ENCODE measurements around the gene CTDSP1.

CTDSP1 gene

DNA sequence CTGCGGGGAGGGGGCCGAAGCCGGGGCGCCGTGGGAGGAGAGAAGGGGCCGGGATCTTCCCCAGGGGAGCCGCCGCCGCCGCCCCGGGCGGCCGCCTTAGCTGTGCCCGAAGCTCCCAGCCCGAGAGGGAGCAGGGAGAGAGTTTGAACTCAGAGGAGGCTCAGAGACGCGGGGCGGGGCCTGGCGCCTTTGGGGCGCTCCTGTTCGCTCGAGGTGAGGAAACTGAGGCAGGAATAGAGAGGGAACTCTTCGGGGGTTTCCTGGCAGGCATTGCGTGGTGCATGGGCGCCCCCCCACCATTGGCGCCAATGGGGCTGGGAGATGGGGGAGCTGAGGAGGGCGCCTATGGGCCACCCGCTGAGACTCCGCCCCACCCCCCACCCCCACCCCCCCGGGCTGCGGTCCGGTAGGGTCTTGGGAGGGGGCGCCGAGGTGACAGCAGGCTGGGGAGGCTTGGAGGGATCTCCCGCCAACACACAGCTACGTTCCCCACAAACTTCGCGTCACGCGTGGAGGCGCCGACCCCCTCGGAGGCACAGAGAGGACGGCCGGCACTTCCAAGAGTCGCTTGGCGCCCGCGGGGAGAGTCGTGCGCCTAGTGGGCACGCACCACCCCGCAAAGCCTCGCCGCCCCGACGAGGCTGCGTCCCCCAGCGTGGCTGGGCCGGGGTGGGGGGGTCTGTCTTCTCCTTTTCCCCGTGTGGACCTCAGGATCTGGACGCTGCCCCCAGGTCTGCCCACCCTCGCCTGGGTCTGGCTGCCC is 680 bp downstream of the CTDSP1 start:
- DNase-seq: peak; percentile 64

DNA sequence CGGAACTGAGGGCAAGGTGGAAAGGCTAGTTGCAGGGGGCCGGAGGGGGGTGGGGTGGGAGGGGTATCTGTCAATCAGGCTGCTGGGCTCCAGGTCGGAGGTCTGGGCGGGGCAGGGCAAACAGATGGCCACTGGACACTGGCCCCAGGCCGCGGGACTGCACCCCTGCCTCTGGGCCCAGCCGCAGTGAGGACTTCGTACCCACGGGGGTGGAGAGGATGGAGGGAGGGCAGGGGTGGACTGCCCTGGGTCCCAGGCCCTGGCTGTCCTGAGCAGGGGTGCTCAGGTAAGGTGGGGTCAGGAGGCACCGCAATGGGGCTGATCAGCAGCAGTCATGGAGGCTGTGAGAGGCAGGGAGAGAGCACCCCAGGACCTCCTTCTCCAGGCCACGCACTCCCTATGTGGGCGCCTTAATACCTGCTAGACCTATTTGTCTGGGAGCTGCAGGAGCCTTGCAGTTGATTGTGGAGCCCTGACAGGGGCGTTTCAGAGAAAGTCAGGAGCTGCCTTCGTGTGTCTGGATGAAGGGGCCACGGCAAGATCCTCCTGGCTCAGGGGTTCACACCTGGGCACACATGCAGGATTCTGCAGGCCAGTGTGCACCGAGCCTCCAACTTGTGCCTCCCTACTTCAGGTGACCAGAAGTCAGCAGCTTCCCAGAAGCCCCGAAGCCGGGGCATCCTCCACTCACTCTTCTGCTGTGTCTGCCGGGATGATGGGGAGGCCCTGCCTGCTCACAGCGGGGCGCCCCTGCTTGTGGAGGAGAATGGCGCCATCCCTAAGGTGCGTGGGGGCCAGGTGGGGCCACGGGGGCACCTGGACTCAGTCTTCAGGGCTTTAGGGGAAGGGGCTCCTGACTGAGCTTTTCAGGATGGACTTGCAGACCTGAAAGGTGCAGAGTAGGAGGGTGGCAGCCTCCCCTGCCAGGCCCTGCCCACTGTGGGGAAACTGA is 1.5 kb downstream of the CTDSP1 start:
- peak; percentile 34 for DNase-seq

GRCh38 chr2:218401890-218402289 is 2.2 kb downstream of the CTDSP1 start:
- DNase-seq: peak; percentile 26

DNA sequence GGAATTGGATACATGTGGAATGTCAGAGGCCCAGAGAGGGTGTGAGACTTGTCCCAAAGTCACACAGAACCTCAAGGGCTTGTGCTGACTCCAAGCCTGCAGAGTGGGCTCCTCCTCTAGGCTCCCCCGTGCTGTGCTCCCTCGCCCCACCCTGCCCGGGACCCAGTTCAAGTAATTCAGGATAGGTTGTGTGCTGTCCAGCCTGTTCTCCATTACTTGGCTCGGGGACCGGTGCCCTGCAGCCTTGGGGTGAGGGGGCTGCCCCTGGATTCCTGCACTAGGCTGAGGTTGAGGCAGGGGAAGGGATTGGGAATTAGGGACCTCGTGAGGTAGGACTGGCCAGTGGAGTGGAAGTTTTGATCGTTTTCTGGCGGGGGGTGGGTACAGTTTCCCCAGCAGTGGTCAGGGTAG is 2.8 kb downstream of the CTDSP1 start:
- DNase-seq: no peak

DNA sequence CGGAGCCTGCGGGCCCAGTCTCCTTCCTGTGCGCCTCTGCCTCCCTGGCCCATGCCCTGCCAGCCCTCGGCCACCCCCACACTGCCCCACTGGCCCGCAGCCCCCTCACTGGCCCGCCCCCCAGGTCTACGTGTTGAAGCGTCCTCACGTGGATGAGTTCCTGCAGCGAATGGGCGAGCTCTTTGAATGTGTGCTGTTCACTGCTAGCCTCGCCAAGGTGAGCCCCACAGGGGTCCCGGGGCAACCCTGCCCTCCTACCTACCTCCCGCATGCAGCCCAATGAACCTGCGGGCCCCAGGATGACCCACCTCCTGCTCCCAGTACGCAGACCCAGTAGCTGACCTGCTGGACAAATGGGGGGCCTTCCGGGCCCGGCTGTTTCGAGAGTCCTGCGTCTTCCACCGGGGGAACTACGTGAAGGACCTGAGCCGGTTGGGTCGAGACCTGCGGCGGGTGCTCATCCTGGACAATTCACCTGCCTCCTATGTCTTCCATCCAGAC is 3.3 kb downstream of the CTDSP1 start:
- no peak for DNase-seq

DNA sequence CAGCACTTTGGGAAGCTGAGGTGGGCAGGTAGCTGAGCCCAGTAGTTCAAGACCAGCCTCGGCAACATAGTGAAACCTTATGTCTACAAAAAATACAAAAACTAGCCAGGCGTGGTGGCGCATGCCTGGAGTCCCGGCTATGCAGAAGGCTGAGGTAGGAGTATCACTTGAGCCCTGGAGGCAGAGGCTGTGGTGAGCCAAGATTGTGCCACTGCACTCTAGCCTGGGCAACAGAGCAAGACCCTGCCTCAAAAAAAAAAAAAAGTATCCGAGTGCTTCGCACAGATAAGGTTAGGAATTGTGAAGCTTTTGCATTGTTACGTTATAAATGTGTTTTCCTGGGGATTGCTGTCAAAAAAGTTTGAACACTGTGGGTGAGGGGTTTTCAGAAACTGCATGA is 4.1 kb downstream of the CTDSP1 start:
- no peak for DNase-seq

GRCh38 chr2:218404351-218405085 is 4.8 kb downstream of the CTDSP1 start:
- no peak for DNase-seq

DNA sequence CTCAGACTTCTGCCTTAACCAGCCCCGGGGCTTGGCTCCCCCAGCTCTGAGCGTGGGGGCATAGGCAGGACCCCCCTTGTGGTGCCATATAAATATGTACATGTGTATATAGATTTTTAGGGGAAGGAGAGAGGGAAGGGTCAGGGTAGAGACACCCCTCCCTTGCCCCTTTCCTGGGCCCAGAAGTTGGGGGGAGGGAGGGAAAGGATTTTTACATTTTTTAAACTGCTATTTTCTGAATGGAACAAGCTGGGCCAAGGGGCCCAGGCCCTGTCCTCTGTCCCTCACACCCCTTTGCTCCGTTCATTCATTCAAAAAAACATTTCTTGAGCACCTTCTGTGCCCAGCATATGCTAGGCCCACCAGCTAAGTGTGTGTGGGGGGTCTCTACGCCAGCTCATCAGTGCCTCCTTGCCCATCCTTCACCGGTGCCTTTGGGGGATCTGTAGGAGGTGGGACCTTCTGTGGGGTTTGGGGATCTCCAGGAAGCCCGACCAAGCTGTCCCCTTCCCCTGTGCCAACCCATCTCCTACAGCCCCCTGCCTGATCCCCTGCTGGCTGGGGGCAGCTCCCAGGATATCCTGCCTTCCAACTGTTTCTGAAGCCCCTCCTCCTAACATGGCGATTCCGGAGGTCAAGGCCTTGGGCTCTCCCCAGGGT is 5.5 kb downstream of the CTDSP1 start:
- peak; percentile 30 for DNase-seq

DNA sequence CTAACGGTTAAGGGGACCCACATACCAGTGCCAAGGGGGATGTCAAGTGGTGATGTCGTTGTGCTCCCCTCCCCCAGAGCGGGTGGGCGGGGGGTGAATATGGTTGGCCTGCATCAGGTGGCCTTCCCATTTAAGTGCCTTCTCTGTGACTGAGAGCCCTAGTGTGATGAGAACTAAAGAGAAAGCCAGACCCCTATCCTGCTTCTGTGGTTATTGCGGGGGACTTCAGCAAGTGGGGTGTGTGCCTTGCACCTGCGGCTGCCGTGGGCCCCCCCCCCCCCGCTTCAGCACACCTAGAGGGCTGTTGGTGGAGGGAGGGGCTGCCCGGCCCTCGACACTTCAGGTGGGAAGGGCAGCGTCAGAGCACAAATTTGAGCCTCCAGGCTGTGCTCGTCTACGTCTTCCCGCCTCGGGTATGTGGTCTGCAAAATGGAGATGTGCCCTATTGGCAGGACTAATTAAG is 6.1 kb downstream of the CTDSP1 start:
- peak; percentile 45 for DNase-seq

DNA sequence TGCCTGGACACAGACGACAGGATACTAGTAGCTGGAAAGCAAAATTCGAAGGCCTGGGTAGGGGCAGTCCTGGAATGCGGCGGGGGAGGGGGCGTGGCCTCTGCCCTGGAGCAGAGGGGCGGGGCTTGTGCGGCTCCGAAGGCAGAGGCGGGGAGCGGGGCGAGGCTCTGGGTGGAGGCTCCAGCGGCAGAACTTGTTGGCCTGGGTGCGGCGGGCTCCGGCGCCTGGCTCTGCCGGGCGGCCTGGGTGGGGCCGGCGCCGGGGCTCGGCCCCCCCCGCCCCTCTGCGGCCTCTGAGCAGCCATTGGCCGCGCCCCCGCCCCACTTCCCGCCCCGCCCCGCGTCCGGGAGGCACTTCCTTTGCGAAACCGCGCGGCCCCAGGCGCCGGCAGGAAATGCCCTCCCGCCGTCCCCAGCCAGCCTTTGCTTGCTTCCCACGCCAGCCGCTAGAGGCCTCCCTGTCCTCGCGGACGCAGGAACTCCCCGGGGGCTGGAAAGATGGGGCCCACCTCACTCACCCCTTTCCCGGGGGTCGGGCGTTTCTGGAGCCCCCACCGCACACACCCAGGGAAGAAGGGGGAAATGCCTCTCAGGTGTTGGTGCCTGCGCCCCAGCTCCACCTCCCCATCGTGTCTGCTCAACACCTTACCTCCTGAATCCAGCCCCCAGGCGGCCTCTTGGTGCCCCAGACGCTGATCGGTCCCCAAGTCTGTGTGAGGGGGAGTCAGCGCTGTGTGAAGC is 6.7 kb downstream of the CTDSP1 start:
- DNase-seq: peak; percentile 92

DNA sequence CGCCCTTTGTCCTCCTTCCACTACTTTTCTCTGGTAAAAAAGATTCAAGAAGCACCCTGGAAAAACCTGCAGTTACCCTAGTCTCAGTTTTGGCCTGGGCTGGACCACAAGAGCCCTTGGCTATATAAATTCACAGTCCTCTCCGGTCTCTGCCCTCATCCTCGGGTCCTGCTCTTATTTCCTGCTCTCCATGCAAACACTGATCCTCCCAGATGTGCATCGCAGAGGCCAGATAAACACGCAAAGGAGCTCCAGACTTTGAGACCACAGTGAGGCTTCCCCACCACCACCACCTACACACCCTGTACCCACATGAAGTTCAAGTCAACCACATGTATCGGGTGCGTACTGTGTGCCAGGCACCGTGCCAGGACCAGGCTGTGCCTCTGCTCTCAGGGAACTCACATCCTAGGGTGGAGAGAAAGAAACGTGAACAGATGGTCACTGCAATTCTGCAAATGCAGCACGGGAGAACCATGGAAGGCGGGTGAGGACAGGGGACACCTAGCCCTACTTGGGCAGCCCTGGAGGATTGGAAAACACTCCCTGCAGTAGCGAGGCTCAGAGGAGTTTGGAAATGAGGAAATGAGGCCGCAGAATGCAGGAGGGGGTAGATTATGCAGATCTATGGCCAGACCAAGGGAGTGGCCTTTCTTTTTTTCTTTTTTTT is 7.4 kb downstream of the CTDSP1 start:
- DNase-seq: peak; percentile 72

DNA sequence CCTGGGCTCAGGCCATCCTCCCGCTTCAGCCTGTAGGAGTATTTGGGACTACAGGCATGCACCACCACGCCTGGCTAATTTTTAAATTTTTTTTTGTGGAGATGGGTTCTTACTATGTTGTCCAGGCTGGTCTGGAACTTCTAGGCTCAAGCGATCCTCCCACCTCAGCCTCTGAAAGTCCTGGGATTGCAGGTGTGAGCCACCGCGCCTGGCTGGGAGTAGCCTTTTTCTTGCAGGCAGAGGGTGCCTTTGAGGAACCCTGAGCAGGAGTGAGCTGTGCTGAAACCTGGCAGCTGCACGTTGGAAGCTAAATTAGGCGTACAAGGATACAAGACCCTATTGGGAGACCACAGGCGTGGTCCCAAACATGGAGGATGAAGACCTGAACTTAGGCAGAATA is 8.0 kb downstream of the CTDSP1 start:
- DNase-seq: no peak

DNA sequence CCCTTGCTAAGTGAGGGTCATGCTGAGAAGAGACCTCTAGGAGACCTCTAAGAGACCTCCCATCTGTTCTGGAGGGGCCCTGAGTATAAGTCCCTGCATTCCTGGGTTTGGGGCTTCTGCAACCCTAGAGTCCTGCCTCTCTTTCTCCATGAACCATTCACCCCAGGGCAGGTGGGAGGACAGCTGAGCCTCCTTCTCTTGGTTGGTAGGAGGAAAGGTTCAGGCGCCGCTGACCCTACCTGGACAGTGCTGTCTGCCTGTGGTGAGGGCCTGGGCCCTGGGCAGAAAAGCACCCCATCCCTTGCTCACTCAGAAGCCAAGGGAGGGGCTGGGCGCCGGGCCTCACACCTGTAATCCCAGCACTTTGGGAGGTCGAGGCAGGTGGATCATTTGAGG is 18.7 kb downstream of the CTDSP1 start:
- DNase-seq: no peak

DNA sequence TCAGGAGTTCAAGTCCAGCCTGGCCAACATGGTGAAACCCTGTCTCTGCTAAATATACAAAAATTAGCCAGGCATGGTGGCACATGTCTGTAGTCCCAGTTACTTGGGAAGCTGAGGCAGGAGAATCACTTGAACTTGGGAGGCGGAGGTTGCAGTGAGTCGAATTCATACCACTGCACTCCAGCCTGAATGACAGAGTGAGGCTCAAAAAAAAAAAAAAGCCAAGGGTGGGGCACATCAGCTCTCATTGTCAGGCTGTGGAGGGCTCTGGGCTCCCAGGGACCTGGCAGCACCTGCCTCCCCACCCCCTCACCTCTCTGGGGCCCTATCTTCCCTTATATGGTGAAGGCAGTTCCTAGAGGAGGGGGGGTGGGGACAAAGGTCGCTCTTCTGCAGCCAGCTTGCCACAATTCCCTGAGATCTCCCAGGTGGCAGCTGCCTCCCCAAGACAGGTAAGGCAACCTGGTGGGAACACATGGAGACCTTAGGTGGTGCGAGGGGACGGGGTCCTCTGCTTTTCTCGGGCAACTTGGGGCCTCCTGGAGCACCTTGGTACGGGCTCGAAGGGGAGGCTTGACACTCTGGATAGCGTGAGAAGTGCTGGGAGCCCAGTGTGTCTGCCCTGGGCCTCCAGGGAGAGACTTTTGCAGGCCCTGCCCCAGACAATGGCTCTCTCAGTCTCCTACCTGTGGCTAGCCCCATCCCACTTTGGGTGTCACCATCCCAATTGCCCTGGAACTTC is 19.2 kb downstream of the CTDSP1 start, which contains the start of gene VIL1:
TSS of gene VIL1 (plus strand) at position 407 of the 742 bp plus-strand sequence. CDS start 4,656 bp downstream, outside the sequence.
- DNase-seq: no peak

- no peak for DNase-seq
Measured at GRCh38 chr2:218419630-218420216, 20.1 kb downstream of the CTDSP1 start.

- no peak for DNase-seq
Measured at GRCh38 chr2:218421027-218421426, 21.4 kb downstream of the CTDSP1 start.

DNA sequence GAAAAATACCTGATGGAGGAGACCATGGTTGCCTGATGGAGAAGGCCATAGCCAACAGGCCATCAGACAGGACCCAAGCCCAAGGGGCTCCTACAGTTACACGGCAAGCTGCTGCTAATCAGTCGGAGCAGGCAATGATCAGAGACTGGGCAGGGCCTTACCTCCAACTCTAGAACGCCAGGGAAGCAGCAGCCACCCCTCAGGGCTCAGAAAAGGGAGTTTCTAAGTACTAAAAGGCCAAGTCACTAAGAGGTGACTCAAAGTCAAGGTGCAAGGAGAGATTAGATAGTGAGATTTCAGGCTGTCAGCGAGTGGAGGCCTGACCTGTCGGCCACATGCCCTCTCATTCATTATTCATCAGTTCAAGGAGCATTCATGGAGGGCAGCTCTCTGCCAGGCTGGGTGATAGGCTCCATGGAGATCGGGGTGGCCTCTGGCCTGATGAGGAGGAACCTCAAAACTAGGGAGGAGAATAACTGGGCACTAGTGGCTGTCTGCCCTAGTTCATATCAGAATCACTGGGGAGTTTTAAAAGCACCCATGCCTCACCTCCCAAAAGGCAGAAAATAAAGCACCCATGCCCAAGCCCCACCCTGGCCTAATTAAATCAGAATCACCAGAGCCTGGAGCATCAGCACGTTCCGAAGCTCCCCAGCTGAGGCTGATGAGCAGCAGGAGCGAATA is 22.9 kb downstream of the CTDSP1 start:
- DNase-seq: no peak

DNA sequence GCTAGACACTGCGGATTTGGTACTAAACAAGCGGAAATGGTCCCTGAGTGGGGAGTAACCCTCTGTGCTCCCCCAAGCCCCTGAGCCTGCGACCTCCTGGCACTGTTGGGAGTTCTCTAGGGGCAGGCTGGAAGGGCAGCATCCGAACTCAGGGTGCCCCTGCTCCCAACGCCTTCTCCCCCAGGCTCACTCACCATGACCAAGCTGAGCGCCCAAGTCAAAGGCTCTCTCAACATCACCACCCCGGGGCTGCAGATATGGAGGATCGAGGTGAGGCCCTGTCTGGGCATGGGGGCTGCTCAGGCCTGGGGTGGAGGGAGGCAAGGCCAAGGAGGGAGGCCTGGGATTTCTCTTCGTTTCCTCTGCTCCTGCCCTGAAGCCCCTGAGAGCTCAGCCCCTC is 23.9 kb downstream of the CTDSP1 start:
- DNase-seq: no peak

DNA sequence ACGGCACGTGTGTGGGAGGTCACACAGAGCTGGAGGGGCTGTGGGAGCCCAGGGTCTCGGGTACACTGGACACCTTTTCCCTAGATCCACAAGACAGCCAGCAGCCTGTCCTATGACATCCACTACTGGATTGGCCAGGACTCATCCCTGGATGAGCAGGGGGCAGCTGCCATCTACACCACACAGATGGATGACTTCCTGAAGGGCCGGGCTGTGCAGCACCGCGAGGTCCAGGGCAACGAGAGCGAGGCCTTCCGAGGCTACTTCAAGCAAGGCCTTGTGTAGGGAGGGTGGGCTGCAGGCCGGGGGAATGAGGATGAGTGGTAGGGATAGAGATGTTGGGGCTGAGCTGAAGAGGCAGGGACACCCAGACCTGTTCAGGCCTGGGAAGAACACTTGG is 25.9 kb downstream of the CTDSP1 start:
- DNase-seq: no peak
